ENCODE data around the gene PPFIBP2.

- no peak for TF ChIP-seq CTCF (IDR thresholded peaks at IDR 0.05)
- no peak for TF ChIP-seq POLR2AphosphoS5 (IDR thresholded peaks at IDR 0.05; ENCODE audit: low read depth, low read length)
- no peak for TF ChIP-seq SIN3A (IDR thresholded peaks at IDR 0.05; ENCODE audit: borderline replicate concordance, insufficient read depth, low read depth, low read length)
- TF ChIP-seq REST (IDR thresholded peaks at IDR 0.05; ENCODE audit: insufficient read depth in 1 of 2, low read depth in 2 of 2, low read length in 1 of 2), result no peak
- no peak for TF ChIP-seq TCF7L2 (IDR thresholded peaks at IDR 0.05; ENCODE audit: low read depth, low read length)
Measured at GRCh38 chr11:7549681-7550080, 35.9 kb downstream of the PPFIBP2 start.
